Measurements from ENCODE around the gene FCAMR.

Gene FCAMR

GRCh38 chr1:206970446-206970845 lies at the start of gene FCAMR:
TSS of gene FCAMR (minus strand) at chr1:206970460. CDS start at chr1:206970125, 335 bp downstream.
- Histone ChIP-seq H3K4me3 (ENCODE audit: low read depth, low read length) (no peak within 1 kb of the TSS), H3K4me1 (ENCODE audit: control insufficient read depth, insufficient read depth, low read length) (no peaks in the 10 kb centered on the region), H3K9ac (ENCODE audit: low read depth, low read length) (no peak within 1 kb of the TSS), H3K9me3 (ENCODE audit: control insufficient read depth, insufficient read depth, low read length) (no peaks in the 10 kb centered on the region), H3K36me3 (ENCODE audit: control insufficient read depth, insufficient read depth, low read length) (no peaks in the 10 kb centered on the region), H3K27me3 (ENCODE audit: control insufficient read depth, insufficient read depth, low read length) (no peaks in the 10 kb centered on the region)

- H3K4me1 ChIP-seq (ENCODE audit: control insufficient read depth, insufficient read depth, low read length), result no peaks in the 10 kb centered on the region
- H3K9me3 ChIP-seq (ENCODE audit: control insufficient read depth, insufficient read depth, low read length), result no peaks in the 10 kb centered on the region
- no peaks in the 10 kb centered on the region for H3K36me3 ChIP-seq (ENCODE audit: control insufficient read depth, insufficient read depth, low read length)
- no peak overlapping the region for H3K4me3 ChIP-seq (ENCODE audit: low read depth, low read length)
- H3K27me3 ChIP-seq (ENCODE audit: control insufficient read depth, insufficient read depth, low read length), result peaks cover 2% of the 10 kb centered on the region
- H3K9ac ChIP-seq (ENCODE audit: low read depth, low read length), result no peak overlapping the region
These were observed 49.4 kb upstream of the FCAMR start for GRCh38 chr1:207019661-207020060.

GRCh38 chr1:207019161-207019560 lies 48.9 kb upstream of the FCAMR start:
- H3K9ac ChIP-seq (ENCODE audit: low read depth, low read length), result no peak overlapping the region
- H3K4me1 ChIP-seq (ENCODE audit: control insufficient read depth, insufficient read depth, low read length), result no peaks in the 10 kb centered on the region
- H3K27me3 ChIP-seq (ENCODE audit: control insufficient read depth, insufficient read depth, low read length), result peaks cover 2% of the 10 kb centered on the region
- no peaks in the 10 kb centered on the region for H3K9me3 ChIP-seq (ENCODE audit: control insufficient read depth, insufficient read depth, low read length)
- H3K36me3 ChIP-seq (ENCODE audit: control insufficient read depth, insufficient read depth, low read length), result no peaks in the 10 kb centered on the region
- H3K4me3 ChIP-seq (ENCODE audit: low read depth, low read length), result no peak overlapping the region

GRCh38 chr1:207018707-207019106 lies 48.4 kb upstream of the FCAMR start:
- peaks cover 2% of the 10 kb centered on the region for H3K27me3 ChIP-seq (ENCODE audit: control insufficient read depth, insufficient read depth, low read length)
- H3K9ac ChIP-seq (ENCODE audit: low read depth, low read length), result no peak overlapping the region
- no peaks in the 10 kb centered on the region for H3K4me1 ChIP-seq (ENCODE audit: control insufficient read depth, insufficient read depth, low read length)
- no peak overlapping the region for H3K4me3 ChIP-seq (ENCODE audit: low read depth, low read length)
- H3K36me3 ChIP-seq (ENCODE audit: control insufficient read depth, insufficient read depth, low read length), result no peaks in the 10 kb centered on the region
- H3K9me3 ChIP-seq (ENCODE audit: control insufficient read depth, insufficient read depth, low read length), result no peaks in the 10 kb centered on the region

GRCh38 chr1:207017615-207018559 lies 47.6 kb upstream of the FCAMR start:
- Histone ChIP-seq H3K9me3 (ENCODE audit: control insufficient read depth, insufficient read depth, low read length) (no peaks in the 10 kb centered on the region), H3K27me3 (ENCODE audit: control insufficient read depth, insufficient read depth, low read length) (peaks cover 2% of the 10 kb centered on the region), H3K4me3 (ENCODE audit: low read depth, low read length) (no peak overlapping the region), H3K9ac (ENCODE audit: low read depth, low read length) (no peak overlapping the region), H3K36me3 (ENCODE audit: control insufficient read depth, insufficient read depth, low read length) (no peaks in the 10 kb centered on the region), H3K4me1 (ENCODE audit: control insufficient read depth, insufficient read depth, low read length) (no peaks in the 10 kb centered on the region)

- Histone ChIP-seq H3K4me1 (ENCODE audit: control insufficient read depth, insufficient read depth, low read length) (no peaks in the 10 kb centered on the region), H3K9ac (ENCODE audit: low read depth, low read length) (no peak overlapping the region), H3K4me3 (ENCODE audit: low read depth, low read length) (no peak overlapping the region), H3K9me3 (ENCODE audit: control insufficient read depth, insufficient read depth, low read length) (no peaks in the 10 kb centered on the region), H3K36me3 (ENCODE audit: control insufficient read depth, insufficient read depth, low read length) (no peaks in the 10 kb centered on the region), H3K27me3 (ENCODE audit: control insufficient read depth, insufficient read depth, low read length) (peaks cover 2% of the 10 kb centered on the region)
These were observed 45.5 kb upstream of the FCAMR start for GRCh38 chr1:207015791-207016190.

GRCh38 chr1:207014728-207015127 lies 44.5 kb upstream of the FCAMR start:
- H3K4me1 ChIP-seq (ENCODE audit: control insufficient read depth, insufficient read depth, low read length), result no peaks in the 10 kb centered on the region
- no peaks in the 10 kb centered on the region for H3K36me3 ChIP-seq (ENCODE audit: control insufficient read depth, insufficient read depth, low read length)
- H3K9me3 ChIP-seq (ENCODE audit: control insufficient read depth, insufficient read depth, low read length), result no peaks in the 10 kb centered on the region
- no peak overlapping the region for H3K9ac ChIP-seq (ENCODE audit: low read depth, low read length)
- H3K27me3 ChIP-seq (ENCODE audit: control insufficient read depth, insufficient read depth, low read length), result peaks cover 2% of the 10 kb centered on the region
- no peak overlapping the region for H3K4me3 ChIP-seq (ENCODE audit: low read depth, low read length)

GRCh38 chr1:207013321-207014085 lies 43.2 kb upstream of the FCAMR start:
- no peak overlapping the region for H3K4me3 ChIP-seq (ENCODE audit: low read depth, low read length)
- no peaks in the 10 kb centered on the region for H3K36me3 ChIP-seq (ENCODE audit: control insufficient read depth, insufficient read depth, low read length)
- H3K9ac ChIP-seq (ENCODE audit: low read depth, low read length), result no peak overlapping the region

GRCh38 chr1:207010726-207011125 lies 40.5 kb upstream of the FCAMR start:
- no peak overlapping the region for H3K4me3 ChIP-seq (ENCODE audit: low read depth, low read length)
- no peaks in the 10 kb centered on the region for H3K4me1 ChIP-seq (ENCODE audit: control insufficient read depth, insufficient read depth, low read length)
- H3K9ac ChIP-seq (ENCODE audit: low read depth, low read length), result no peak overlapping the region
- no peaks in the 10 kb centered on the region for H3K36me3 ChIP-seq (ENCODE audit: control insufficient read depth, insufficient read depth, low read length)
- H3K9me3 ChIP-seq (ENCODE audit: control insufficient read depth, insufficient read depth, low read length), result no peaks in the 10 kb centered on the region
- no peaks in the 10 kb centered on the region for H3K27me3 ChIP-seq (ENCODE audit: control insufficient read depth, insufficient read depth, low read length)

More at GRCh38 chr1:207013321-207014085, 43.2 kb upstream of the FCAMR start:
- Histone ChIP-seq H3K4me1 (ENCODE audit: control insufficient read depth, insufficient read depth, low read length) (no peaks in the 10 kb centered on the region), H3K9me3 (ENCODE audit: control insufficient read depth, insufficient read depth, low read length) (no peaks in the 10 kb centered on the region), H3K27me3 (ENCODE audit: control insufficient read depth, insufficient read depth, low read length) (no peaks in the 10 kb centered on the region)

GRCh38 chr1:207009945-207010344 lies 39.7 kb upstream of the FCAMR start:
- Histone ChIP-seq H3K4me3 (ENCODE audit: low read depth, low read length) (no peak overlapping the region), H3K4me1 (ENCODE audit: control insufficient read depth, insufficient read depth, low read length) (no peaks in the 10 kb centered on the region), H3K36me3 (ENCODE audit: control insufficient read depth, insufficient read depth, low read length) (no peaks in the 10 kb centered on the region), H3K27me3 (ENCODE audit: control insufficient read depth, insufficient read depth, low read length) (no peaks in the 10 kb centered on the region), H3K9me3 (ENCODE audit: control insufficient read depth, insufficient read depth, low read length) (no peaks in the 10 kb centered on the region), H3K9ac (ENCODE audit: low read depth, low read length) (no peak overlapping the region)

- Histone ChIP-seq H3K27me3 (ENCODE audit: control insufficient read depth, insufficient read depth, low read length) (no peaks in the 10 kb centered on the region), H3K36me3 (ENCODE audit: control insufficient read depth, insufficient read depth, low read length) (no peaks in the 10 kb centered on the region), H3K9me3 (ENCODE audit: control insufficient read depth, insufficient read depth, low read length) (no peaks in the 10 kb centered on the region), H3K9ac (ENCODE audit: low read depth, low read length) (no peak overlapping the region), H3K4me1 (ENCODE audit: control insufficient read depth, insufficient read depth, low read length) (no peaks in the 10 kb centered on the region), H3K4me3 (ENCODE audit: low read depth, low read length) (no peak overlapping the region)
These were observed 39.1 kb upstream of the FCAMR start for GRCh38 chr1:207009182-207009850.
